B cell (primary cell): ENCODE measurements around the gene TNFRSF9. TPM values are rescaled to one million over a fixed set of nuclear protein-coding genes. Genes with fewer than 3 reads are reported as not detected.

Source experiments
- ATAC-seq: fragments of 200-7000 bp; cut with Tn5 transposase; one replicate; pipeline ENCODE4 v1.10.0; 2021; ENCODE audit warnings: low read depth, mild to moderate bottlenecking, moderate number of reproducible peaks, moderate library complexity
- CTCF ChIA-PET: fragments of 350-600 bp; sonication (Branson Sonifier 250); formaldehyde crosslinking; loops from one replicate; lab custom pipeline; 2021; ENCODE audit warnings: antibody characterized with exemption, inconsistent platforms; lab: Charles Lee
- POLR2A ChIA-PET: fragments of 350-600 bp; sonication (Branson Sonifier 250); formaldehyde crosslinking; loops from one replicate; lab custom pipeline; 2021; ENCODE audit warnings: antibody characterized with exemption; lab: Charles Lee
- DNase-seq: peaks from one replicate; pipeline ENCODE4 v3.0.0; 2013
- H2AFZ ChIP-seq: 2 replicates; pipeline ENCODE4 v1.6.1; 2012; ENCODE audit warnings: mild to moderate bottlenecking, low read depth, low read length; ENCODE audit not compliant: insufficient read depth, poor library complexity, severe bottlenecking
- H3K27ac ChIP-seq, 2 donors: 1 replicate in 1 of 2; 2 replicates in 1 of 2; pipeline ENCODE4 v1.5.1; 2012 to 2013; ENCODE audit warnings: low read length in 2 of 2, mild to moderate bottlenecking in 2 of 2, moderate library complexity in 1 of 2
- H3K27me3 ChIP-seq, 4 experiments: fragments of 200-600 bp in 1 of 4; sonication (generic) in 1 of 4; replicated peaks in 1 of 4; 1 replicate in 2 of 4; 2 replicates in 2 of 4; pipeline versions ENCODE4 v1.6.1 to v1.7.0; 2013 to 2016; ENCODE audit warnings: low read length in 3 of 4, mild to moderate bottlenecking in 2 of 4, mixed read lengths in 1 of 4, moderate library complexity in 1 of 4; ENCODE audit not compliant: insufficient read depth in 4 of 4, control insufficient read depth in 3 of 4; ENCODE audit errors: control extremely low read depth in 1 of 4
- H3K36me3 ChIP-seq, 2 experiments: replicated peaks in 1 of 2; 1 replicate in 1 of 2; 2 replicates in 1 of 2; pipeline versions ENCODE4 v1.6.1 to v1.7.1; 2013; ENCODE audit warnings: low read length in 1 of 2; ENCODE audit not compliant: insufficient read depth in 2 of 2, control insufficient read depth in 1 of 2; ENCODE audit errors: control extremely low read depth in 1 of 2, extremely low read depth in 1 of 2
- H3K4me1 ChIP-seq, 2 donors: fragments of 200-600 bp in 1 of 2; sonication (generic) in 1 of 2; 1 replicate in 1 of 2; 2 replicates in 1 of 2; pipeline versions ENCODE4 v1.5.1 to v1.6.1; 2013 to 2017; ENCODE audit warnings: low read length in 2 of 2; ENCODE audit not compliant: control insufficient read depth in 2 of 2, insufficient read depth in 2 of 2
- H3K4me2 ChIP-seq: replicated peaks from 2 replicates; pipeline ENCODE3; 2012; ENCODE audit warnings: mild to moderate bottlenecking, low read depth, low read length; ENCODE audit not compliant: poor library complexity, severe bottlenecking
- H3K4me3 ChIP-seq, 5 experiments: fragments of 200-600 bp in 1 of 5; sonication (generic) in 1 of 5; 1 replicate in 3 of 5; 2 replicates in 2 of 5; pipeline versions ENCODE4 v1.5.1 to v1.7.0; 2011 to 2016; ENCODE audit warnings: low read length in 4 of 5, mild to moderate bottlenecking in 4 of 5, low read depth in 2 of 5, control low read depth in 1 of 5, moderate library complexity in 1 of 5; ENCODE audit not compliant: insufficient read depth in 1 of 5; ENCODE audit errors: control extremely low read depth in 1 of 5, extremely low read depth in 1 of 5
- H3K79me2 ChIP-seq: fragments of 200-600 bp; sonication (generic); one replicate; pipeline ENCODE4 v1.6.0; 2016; ENCODE audit warnings: low read length; ENCODE audit not compliant: control insufficient read depth, insufficient read depth
- H3K9ac ChIP-seq: fragments of 200-600 bp; sonication (generic); 2 replicates; pipeline ENCODE4 v1.6.1; 2017; ENCODE audit warnings: mild to moderate bottlenecking, low read length, moderate library complexity
- H3K9me3 ChIP-seq, 3 donors: one replicate each; pipeline versions ENCODE4 v1.6.1 to v1.7.1; 2013; ENCODE audit warnings: low read length in 2 of 3; ENCODE audit not compliant: control insufficient read depth in 2 of 3, insufficient read depth in 1 of 3; ENCODE audit errors: control extremely low read depth in 1 of 3
- H4K20me1 ChIP-seq: 2 replicates; pipeline ENCODE4 v1.6.0; 2012; ENCODE audit warnings: mild to moderate bottlenecking, low read length; ENCODE audit not compliant: insufficient read depth, control insufficient read depth, poor library complexity, severe bottlenecking
- H3K27ac Mint-ChIP-seq: one replicate; pipeline ENCODE4 v1.8.0; 2021; ENCODE audit warnings: mixed read lengths
- H3K27me3 Mint-ChIP-seq: one replicate; pipeline ENCODE4 v1.8.0; 2021; ENCODE audit warnings: mixed read lengths
- H3K4me1 Mint-ChIP-seq: one replicate; pipeline ENCODE4 v1.8.0; 2021; ENCODE audit warnings: mixed read lengths
- H3K4me3 Mint-ChIP-seq: one replicate; pipeline ENCODE4 v1.8.0; 2021; ENCODE audit warnings: mixed read lengths
- H3K9me3 Mint-ChIP-seq: one replicate; pipeline ENCODE4 v1.8.0; 2022; ENCODE audit warnings: mixed read lengths; ENCODE audit not compliant: insufficient read depth
- EZH2 ChIP-seq: IDR thresholded peaks from 2 replicates; pipeline ENCODE4 v1.6.1; 2012; ENCODE audit warnings: borderline replicate concordance, low read depth, mild to moderate bottlenecking, moderate library complexity, low read length; ENCODE audit not compliant: insufficient read depth, poor library complexity, severe bottlenecking
- WGBS: methylation state at CpG from one replicate; pipeline ENCODE4 v1.1.5; 2013; ENCODE audit warnings: missing lambda C conversion rate; ENCODE audit not compliant: insufficient coverage; 5-methylcytosine and 5-hydroxymethylcytosine counted together
- intact Hi-C: fragments of 100-400 bp; cut with micrococcal nuclease; formaldehyde crosslinking; loops from one replicate; pipeline ENCODE4 v1.10.0; 2022
- polyA plus RNA-seq: library from polyadenylated mRNA; depleted of rRNA; stranded (reverse); fragments of >200 nt; gene quantifications from 2 replicates; pipeline ENCODE4 v1.2.3, GENCODE V29; 2012
- total RNA-seq, 2 donors: library from RNA; stranded (reverse); fragments of 120-200 nt in 1 of 2; gene quantifications; 1 replicate in 1 of 2; 2 replicates in 1 of 2; pipeline versions ENCODE4 v1.2.3 to v1.2.4, GENCODE V29; 2013 to 2022
- TF ChIP-seq, protein P1 (sequence below): fragments of 200-600 bp; IDR thresholded peaks from one replicate; pipeline ENCODE4 v1.8.0; 2022; ENCODE audit warnings: antibody characterized with exemption, mild to moderate bottlenecking

Gene TNFRSF9
- total and polyA plus RNA-seq, 2 donors (not counting 1 experiment from before 2014, with no cell fraction given): 0.01 to 0.44 TPM

DNA sequence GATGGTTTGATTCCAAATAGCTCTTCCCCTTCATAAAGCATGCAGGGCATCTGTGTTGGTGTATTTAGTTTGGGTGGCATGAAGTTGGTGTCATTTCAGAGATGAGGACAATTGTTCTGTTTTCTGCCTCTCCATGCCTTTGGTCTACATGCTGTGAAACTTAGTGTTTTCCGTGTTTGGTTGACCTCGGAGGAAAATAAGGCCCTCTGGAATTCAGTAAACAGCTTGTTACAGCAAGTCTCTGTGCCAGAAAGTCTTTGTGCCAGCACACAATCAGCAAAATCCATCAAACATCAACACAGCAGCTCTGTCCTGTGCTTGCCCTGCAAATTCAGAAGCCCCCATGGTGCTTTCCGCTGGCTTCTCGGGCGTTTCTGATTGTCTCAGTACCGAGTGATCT, 30.4 kb upstream of the TNFRSF9 start:
- no peak for TF ChIP-seq EZH2
- TF ChIP-seq, protein P1, sequence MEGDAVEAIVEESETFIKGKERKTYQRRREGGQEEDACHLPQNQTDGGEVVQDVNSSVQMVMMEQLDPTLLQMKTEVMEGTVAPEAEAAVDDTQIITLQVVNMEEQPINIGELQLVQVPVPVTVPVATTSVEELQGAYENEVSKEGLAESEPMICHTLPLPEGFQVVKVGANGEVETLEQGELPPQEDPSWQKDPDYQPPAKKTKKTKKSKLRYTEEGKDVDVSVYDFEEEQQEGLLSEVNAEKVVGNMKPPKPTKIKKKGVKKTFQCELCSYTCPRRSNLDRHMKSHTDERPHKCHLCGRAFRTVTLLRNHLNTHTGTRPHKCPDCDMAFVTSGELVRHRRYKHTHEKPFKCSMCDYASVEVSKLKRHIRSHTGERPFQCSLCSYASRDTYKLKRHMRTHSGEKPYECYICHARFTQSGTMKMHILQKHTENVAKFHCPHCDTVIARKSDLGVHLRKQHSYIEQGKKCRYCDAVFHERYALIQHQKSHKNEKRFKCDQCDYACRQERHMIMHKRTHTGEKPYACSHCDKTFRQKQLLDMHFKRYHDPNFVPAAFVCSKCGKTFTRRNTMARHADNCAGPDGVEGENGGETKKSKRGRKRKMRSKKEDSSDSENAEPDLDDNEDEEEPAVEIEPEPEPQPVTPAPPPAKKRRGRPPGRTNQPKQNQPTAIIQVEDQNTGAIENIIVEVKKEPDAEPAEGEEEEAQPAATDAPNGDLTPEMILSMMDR: no peak
- intact Hi-C loops: no loop called here
- Mint-ChIP-seq H3K27me3 (no peaks in the 10 kb centered on the region), H3K9me3 (no peaks in the 10 kb centered on the region), H3K4me3 (no peak overlapping the region), H3K4me1 (peaks cover 9% of the 10 kb centered on the region), H3K27ac (no peak overlapping the region)
- Histone ChIP-seq H2AFZ (no peak overlapping the region), H3K9me3 (no peaks in the 10 kb centered on the region), H4K20me1 (peaks cover 37% of the 10 kb centered on the region), H3K4me3 (no peak overlapping the region), H3K79me2 (peaks cover 56% of the 10 kb centered on the region), H3K36me3 (peaks cover 9 to 61% of the 10 kb centered on the region in 2 experiments), H3K27me3 (no peaks in the 10 kb centered on the region), H3K4me1 (no peaks in the 10 kb centered on the region), H3K4me2 (no peak overlapping the region), H3K27ac (no peak overlapping the region), H3K9ac (no peak overlapping the region)
- POLR2A ChIA-PET: no interaction called here
- DNase-seq (no peak), ATAC-seq (no peak)
- 100% methylated on average over 6 of the region's 6 CpGs for WGBS
- CTCF ChIA-PET: no interaction called here

DNA sequence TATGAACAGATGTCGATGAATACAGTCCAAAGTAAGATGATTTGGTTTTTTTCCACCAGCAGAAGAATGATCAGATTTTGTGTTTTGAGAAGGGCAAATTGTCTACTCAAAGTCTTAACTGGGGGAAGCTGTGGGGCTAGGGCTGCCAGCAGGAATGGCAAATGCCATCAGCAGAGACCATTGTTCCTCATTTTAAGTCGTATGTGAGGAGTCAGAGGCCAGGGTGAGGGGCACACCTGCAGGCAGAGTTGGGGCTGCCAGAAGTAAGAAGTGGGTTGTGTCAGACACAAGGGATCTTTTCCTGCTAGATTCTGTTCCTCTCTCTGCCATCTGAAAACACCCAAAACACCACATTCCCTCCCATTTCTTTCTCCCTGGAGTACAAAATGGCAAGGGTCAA, 29.6 kb upstream of the TNFRSF9 start:
- Histone ChIP-seq H3K9ac (no peak overlapping the region), H3K36me3 (peaks cover 11 to 62% of the 10 kb centered on the region in 2 experiments), H4K20me1 (peaks cover 45% of the 10 kb centered on the region), H3K4me1 (no peaks in the 10 kb centered on the region), H3K79me2 (peaks cover 63% of the 10 kb centered on the region), H3K4me3 (no peak overlapping the region), H3K27ac (no peak overlapping the region), H3K4me2 (no peak overlapping the region), H3K9me3 (no peaks in the 10 kb centered on the region), H2AFZ (no peak overlapping the region), H3K27me3 (no peaks in the 10 kb centered on the region)
- ChIA-PET POLR2A (no interaction called here), CTCF (no interaction called here)
- H3K27ac Mint-ChIP-seq: no peak overlapping the region
- ATAC-seq (no peak), DNase-seq (no peak)
- WGBS: 33% methylated on average over 2 of the region's 2 CpGs
- TF ChIP-seq EZH2: no peak
- TF ChIP-seq, protein P1: no peak
- no peaks in the 10 kb centered on the region for H3K9me3 Mint-ChIP-seq
- no peak overlapping the region for H3K4me3 Mint-ChIP-seq
- no peaks in the 10 kb centered on the region for H3K27me3 Mint-ChIP-seq
- intact Hi-C loops: no loop called here
- H3K4me1 Mint-ChIP-seq: peaks cover 13% of the 10 kb centered on the region
